Measurements from ENCODE around the gene SNRPA.

- TF ChIP-seq, protein P1, sequence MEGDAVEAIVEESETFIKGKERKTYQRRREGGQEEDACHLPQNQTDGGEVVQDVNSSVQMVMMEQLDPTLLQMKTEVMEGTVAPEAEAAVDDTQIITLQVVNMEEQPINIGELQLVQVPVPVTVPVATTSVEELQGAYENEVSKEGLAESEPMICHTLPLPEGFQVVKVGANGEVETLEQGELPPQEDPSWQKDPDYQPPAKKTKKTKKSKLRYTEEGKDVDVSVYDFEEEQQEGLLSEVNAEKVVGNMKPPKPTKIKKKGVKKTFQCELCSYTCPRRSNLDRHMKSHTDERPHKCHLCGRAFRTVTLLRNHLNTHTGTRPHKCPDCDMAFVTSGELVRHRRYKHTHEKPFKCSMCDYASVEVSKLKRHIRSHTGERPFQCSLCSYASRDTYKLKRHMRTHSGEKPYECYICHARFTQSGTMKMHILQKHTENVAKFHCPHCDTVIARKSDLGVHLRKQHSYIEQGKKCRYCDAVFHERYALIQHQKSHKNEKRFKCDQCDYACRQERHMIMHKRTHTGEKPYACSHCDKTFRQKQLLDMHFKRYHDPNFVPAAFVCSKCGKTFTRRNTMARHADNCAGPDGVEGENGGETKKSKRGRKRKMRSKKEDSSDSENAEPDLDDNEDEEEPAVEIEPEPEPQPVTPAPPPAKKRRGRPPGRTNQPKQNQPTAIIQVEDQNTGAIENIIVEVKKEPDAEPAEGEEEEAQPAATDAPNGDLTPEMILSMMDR (IDR thresholded peaks at IDR 0.05; ENCODE audit: low read length): no peak
- TF ChIP-seq EZH2 (IDR thresholded peaks at IDR 0.05; ENCODE audit: borderline replicate concordance, low read length): no peak
Measured at GRCh38 chr19:40752257-40752781, 1.3 kb downstream of the SNRPA start.

All from OCI-LY1 (cell line).